Muscle layer of colon (tissue), 2 donors: ENCODE results near the gene FRYL.
"Not testable (repeated sequence)": the region's sequence is repeated elsewhere in the genome, so short reads cannot be mapped to it uniquely, and the experiment has no call there.

Source experiments
- H3K27ac ChIP-seq: one replicate; pipeline ENCODE4 v1.7.0; 2013; ENCODE audit warnings: low read depth, mild to moderate bottlenecking, low read length, moderate library complexity
- H3K27me3 ChIP-seq, 2 donors: one replicate each; pipeline ENCODE4 v1.7.0; 2013; ENCODE audit warnings: low read length in 2 of 2, mild to moderate bottlenecking in 2 of 2; ENCODE audit not compliant: insufficient read depth in 2 of 2, control insufficient read depth in 1 of 2
- H3K36me3 ChIP-seq: one replicate; pipeline ENCODE4 v1.7.0; 2013; ENCODE audit warnings: mild to moderate bottlenecking, low read length; ENCODE audit not compliant: insufficient read depth
- H3K4me1 ChIP-seq: one replicate; pipeline ENCODE4 v1.7.0; 2013; ENCODE audit warnings: mild to moderate bottlenecking, low read length; ENCODE audit not compliant: insufficient read depth
- H3K4me3 ChIP-seq, 2 donors: one replicate each; pipeline ENCODE4 v1.7.0; 2013; ENCODE audit warnings: low read length in 2 of 2, low read depth in 1 of 2, mild to moderate bottlenecking in 1 of 2, moderate library complexity in 1 of 2
- H3K9ac ChIP-seq: one replicate; pipeline ENCODE4 v1.7.0; 2013; ENCODE audit warnings: low read length
- H3K9me3 ChIP-seq: one replicate; pipeline ENCODE4 v1.7.0; 2013; ENCODE audit warnings: mild to moderate bottlenecking, low read length
- donor health status: abdominal sarcoma.
- donor health status: Adenocarcinoma of cecum.

FRYL gene

DNA sequence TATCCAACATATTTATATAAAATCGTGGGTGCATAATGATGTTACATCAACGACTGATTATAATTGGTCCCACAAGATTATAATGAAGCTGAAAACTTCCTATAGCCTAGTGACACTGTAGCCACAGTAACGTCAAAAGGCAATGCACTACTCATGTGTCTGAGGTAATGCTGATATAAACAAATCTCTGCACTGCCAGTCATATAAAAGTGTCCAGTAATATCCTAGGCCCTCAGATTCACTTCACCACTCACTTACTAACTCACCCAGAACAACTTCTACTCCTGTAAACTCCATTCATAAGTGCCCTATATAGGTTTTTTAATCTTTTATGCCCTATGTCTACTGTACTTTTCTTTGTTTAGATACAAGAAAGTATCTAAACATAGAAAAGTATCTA is 18.8 kb downstream of the FRYL start:
- no peaks in the 10 kb centered on the region for H3K36me3 ChIP-seq
- no peaks in the 10 kb centered on the region for H3K27me3 ChIP-seq
- H3K9me3 ChIP-seq: no peaks in the 10 kb centered on the region
- H3K4me1 ChIP-seq: peaks cover 8% of the 10 kb centered on the region
- no peak overlapping the region for H3K4me3 ChIP-seq
- H3K27ac ChIP-seq: no peak overlapping the region
- no peak overlapping the region for H3K9ac ChIP-seq

DNA sequence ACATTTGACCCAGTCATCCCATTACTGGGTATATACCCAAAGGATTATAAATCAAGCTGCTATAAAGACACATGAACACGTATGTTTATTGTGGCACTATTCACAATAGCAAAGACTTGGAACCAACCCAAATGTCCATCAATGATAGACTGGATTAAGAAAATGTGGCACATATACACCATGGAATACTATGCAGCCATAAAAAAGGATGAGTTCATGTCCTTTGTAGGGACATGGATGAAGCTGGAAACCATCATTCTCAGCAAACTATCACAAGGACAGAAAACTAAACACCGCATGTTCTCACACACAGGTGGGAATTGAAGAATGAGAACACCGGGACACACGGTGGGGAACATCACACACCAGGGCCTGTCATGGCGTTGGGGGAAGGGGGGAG is 21.4 kb downstream of the FRYL start:
- not testable (repeated sequence) for H3K27me3 ChIP-seq, H3K27ac ChIP-seq, H3K4me3 ChIP-seq, H3K9me3 ChIP-seq, H3K9ac ChIP-seq, H3K36me3 ChIP-seq, H3K4me1 ChIP-seq

DNA sequence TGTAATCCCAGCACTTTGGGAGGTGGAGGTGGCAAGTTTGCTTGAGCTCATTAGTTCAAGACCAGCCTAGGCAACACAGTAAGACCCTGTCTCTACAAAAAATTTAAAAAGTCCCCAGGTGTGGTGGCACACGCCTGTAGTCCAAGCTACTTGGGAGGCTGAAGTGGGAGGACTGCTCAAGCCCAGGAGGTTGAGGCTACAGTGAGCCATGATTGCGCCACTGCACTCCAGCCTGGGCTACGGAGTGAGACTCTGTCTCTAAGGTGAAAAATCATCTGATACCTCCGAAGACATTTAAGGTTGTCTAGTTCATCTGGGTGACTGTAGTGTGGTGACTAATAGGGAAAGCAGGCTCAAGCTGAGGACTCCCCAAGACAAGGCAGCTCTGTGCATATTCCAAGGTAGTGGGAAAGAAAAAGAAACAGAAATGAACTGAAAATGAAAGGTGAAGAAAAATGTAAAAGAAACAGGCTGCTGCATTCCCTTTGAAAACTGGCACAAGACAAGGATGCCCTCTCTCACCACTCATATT is 23.3 kb downstream of the FRYL start:
- Histone ChIP-seq H3K27me3 (no peaks in the 10 kb centered on the region), H3K27ac (no peak overlapping the region), H3K36me3 (no peaks in the 10 kb centered on the region), H3K9me3 (no peaks in the 10 kb centered on the region), H3K9ac (no peak overlapping the region), H3K4me3 (no peak overlapping the region), H3K4me1 (peaks cover 8% of the 10 kb centered on the region)

- Histone ChIP-seq H3K27ac (no peak overlapping the region), H3K9me3 (no peaks in the 10 kb centered on the region), H3K36me3 (no peaks in the 10 kb centered on the region), H3K4me3 (no peak overlapping the region), H3K27me3 (no peaks in the 10 kb centered on the region), H3K4me1 (peaks cover 14% of the 10 kb centered on the region), H3K9ac (no peak overlapping the region)
Measured at GRCh38 chr4:48755281-48755680, 24.8 kb downstream of the FRYL start.

- H3K4me3 ChIP-seq: no peak overlapping the region
- no peaks in the 10 kb centered on the region for H3K27me3 ChIP-seq
- no peak overlapping the region for H3K9ac ChIP-seq
- no peak overlapping the region for H3K27ac ChIP-seq
- peaks cover 14% of the 10 kb centered on the region for H3K4me1 ChIP-seq
- no peaks in the 10 kb centered on the region for H3K36me3 ChIP-seq
- H3K9me3 ChIP-seq: no peaks in the 10 kb centered on the region
Measured at GRCh38 chr4:48753159-48753558, 26.9 kb downstream of the FRYL start.

- no peak overlapping the region for H3K9ac ChIP-seq
- no peak overlapping the region for H3K27ac ChIP-seq
- no peak overlapping the region for H3K4me3 ChIP-seq
- H3K36me3 ChIP-seq: no peaks in the 10 kb centered on the region
- H3K4me1 ChIP-seq: peaks cover 14% of the 10 kb centered on the region
- no peaks in the 10 kb centered on the region for H3K9me3 ChIP-seq
- no peaks in the 10 kb centered on the region for H3K27me3 ChIP-seq
Measured at GRCh38 chr4:48752726-48753125, 27.4 kb downstream of the FRYL start.

GRCh38 chr4:48752246-48752645 is 27.8 kb downstream of the FRYL start:
- Histone ChIP-seq H3K4me3 (no peak overlapping the region), H3K9me3 (no peaks in the 10 kb centered on the region), H3K4me1 (peaks cover 14% of the 10 kb centered on the region)

DNA sequence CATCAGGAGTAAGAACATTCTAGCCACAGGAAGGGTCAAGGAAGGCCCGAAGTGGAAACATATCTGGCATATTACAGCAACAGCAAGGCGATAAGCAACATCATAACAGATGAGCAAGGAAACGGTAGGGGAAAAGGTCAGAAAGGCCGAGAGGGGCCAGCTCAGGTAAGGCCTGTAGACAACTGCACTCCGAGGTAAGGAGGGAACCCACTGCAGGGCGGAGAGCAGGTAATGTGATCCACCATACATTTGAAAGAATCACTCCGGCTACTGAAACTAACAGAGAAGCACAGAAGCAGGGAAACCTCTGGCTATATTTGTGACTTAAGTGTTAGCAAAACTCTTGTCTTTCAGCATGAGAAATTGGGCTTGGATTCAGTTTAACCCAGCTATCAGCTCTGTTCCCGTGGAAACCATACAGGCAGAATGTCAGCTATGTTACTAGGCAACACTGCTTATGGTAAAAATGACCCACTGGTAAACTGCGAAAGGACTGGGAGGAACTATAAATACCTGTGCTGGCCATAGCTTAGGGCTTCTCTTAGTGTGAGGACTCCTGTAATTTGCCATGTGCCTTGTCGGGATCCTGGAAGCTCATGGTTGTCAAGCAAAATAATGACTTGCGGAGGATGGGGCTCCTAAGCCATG is 31.0 kb downstream of the FRYL start:
- no peak overlapping the region for H3K9ac ChIP-seq
- no peak overlapping the region for H3K27ac ChIP-seq
- H3K4me3 ChIP-seq: no peak overlapping the region
- no peaks in the 10 kb centered on the region for H3K9me3 ChIP-seq
- H3K36me3 ChIP-seq: no peaks in the 10 kb centered on the region
- no peaks in the 10 kb centered on the region for H3K27me3 ChIP-seq
- peaks cover 14% of the 10 kb centered on the region for H3K4me1 ChIP-seq

More at GRCh38 chr4:48752246-48752645, 27.8 kb downstream of the FRYL start:
- no peak overlapping the region for H3K9ac ChIP-seq
- no peaks in the 10 kb centered on the region for H3K27me3 ChIP-seq
- no peaks in the 10 kb centered on the region for H3K36me3 ChIP-seq
- H3K27ac ChIP-seq: no peak overlapping the region

DNA sequence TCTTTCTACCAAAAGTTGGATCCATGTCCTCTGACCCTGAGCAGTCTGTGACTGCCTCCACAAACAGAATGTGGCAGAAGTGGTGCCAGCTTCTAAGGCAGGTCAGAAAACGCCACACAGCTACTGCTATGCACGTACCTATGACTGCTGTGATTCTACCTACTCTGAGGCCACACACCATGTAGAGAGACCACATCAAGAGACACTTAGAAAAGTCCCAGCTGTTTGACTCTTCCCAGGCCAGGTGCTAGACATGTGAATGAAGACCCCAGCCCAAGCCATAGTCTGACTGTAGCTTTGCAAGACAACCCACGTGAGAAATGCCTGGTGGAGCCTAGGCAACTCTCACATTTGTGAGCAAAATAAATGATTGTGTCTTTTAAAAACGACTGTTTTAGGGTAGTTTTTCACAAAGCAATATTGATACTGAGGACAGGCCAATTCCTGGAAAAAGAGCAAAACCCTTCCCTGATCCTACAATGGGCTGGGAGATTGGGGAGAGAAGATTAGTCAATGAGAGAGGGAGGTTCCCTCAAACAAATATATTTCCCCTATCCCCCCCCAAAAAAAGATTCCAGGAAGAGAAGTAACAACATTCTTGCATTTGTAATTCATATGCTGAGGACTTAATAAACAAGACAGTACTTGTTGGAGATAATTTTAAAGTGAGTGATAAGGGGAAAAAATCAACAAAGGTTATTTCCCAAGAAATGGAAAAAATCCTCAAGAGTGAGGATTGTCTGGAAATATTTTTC is 33.3 kb downstream of the FRYL start:
- Histone ChIP-seq H3K4me1 (peaks cover 7% of the 10 kb centered on the region), H3K9me3 (no peaks in the 10 kb centered on the region), H3K27me3 (no peaks in the 10 kb centered on the region), H3K36me3 (no peaks in the 10 kb centered on the region), H3K4me3 (no peak overlapping the region), H3K9ac (no peak overlapping the region), H3K27ac (no peak overlapping the region)

GRCh38 chr4:48745223-48745622 is 34.9 kb downstream of the FRYL start:
- not testable (repeated sequence) for H3K27me3 ChIP-seq, H3K4me1 ChIP-seq, H3K27ac ChIP-seq, H3K4me3 ChIP-seq, H3K9me3 ChIP-seq, H3K36me3 ChIP-seq, H3K9ac ChIP-seq

DNA sequence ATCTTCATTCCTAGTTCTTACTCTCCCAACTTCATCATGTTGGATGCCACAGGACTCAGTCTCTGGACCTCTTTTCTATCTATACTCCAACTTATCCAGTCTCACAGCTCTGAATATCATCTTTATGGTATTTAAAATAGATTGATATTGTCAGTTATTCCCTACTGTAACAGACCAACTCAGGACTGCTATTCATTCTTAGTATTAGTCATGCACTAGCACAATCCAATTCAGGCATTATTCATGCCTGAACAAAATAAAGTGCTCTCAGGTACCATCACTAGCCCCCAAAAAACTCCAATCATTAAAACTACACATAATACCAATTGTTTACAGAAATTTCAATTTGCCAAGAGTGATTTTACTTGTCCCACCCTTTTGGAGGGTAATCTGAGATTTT is 37.7 kb downstream of the FRYL start:
- Histone ChIP-seq H3K27ac (no peak overlapping the region), H3K9me3 (no peaks in the 10 kb centered on the region), H3K4me1 (no peaks in the 10 kb centered on the region), H3K9ac (no peak overlapping the region), H3K27me3 (no peaks in the 10 kb centered on the region), H3K4me3 (no peak overlapping the region), H3K36me3 (no peaks in the 10 kb centered on the region)
